Measurements from ENCODE around the gene ADM5.

The ADM5 gene, protein sequence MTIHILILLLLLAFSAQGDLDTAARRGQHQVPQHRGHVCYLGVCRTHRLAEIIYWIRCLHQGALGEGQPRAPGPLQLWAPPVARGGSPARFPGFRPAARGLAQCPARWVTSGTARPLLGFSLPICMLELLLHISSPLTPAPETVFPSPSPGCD

GRCh38 chr19:49689133-49690078, at the start of gene ADM5:
TSS of gene ADM5 (plus strand) at chr19:49689594. CDS start at chr19:49689838, 244 bp downstream.
- DNase-seq: peak; percentile 46

DNA sequence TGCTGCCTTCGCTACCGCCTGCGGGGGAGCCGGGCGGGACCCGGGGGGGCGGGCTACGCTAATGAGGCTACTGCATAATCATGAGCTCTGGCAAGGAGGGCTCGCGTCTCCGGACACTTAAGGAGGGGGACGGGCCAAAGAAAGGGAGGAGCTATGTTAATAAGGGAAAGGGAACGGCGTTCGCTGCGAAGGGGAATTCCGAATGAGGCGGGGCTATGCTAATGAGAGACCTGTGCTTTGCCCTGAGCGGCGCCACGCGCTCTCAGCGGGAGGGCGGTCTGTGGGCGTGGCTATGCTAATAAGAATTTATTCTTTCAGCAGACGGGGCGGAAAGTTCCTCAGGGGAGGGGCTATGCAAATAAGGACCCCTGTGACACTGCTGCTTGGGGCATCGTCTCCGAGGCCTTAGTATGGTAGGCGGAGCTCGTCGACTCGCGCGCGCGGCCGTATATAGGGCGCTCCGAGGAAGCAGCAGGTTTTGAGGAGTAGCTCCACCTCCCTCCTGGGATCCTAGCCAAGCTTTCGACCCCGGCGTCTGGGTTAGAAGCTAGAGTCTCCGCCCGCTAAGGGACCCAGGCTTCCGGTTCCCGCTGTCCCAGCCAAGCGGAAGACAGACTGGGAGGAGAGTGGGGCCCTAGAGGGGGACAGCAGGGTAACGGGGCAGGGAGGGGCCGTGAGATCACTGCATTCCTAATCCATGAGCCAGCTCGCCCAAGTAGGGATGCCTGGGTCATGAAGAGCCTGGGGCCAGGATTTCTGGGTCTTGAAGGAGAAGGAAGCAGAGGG, 49.1 kb upstream of the ADM5 start, which contains the start of gene RRAS:
Gene RRAS (minus strand): TSS at position 31 of the 786 bp plus-strand sequence. CDS start 45 bp downstream, outside the sequence.
- peak; percentile 100 for DNase-seq

DNA sequence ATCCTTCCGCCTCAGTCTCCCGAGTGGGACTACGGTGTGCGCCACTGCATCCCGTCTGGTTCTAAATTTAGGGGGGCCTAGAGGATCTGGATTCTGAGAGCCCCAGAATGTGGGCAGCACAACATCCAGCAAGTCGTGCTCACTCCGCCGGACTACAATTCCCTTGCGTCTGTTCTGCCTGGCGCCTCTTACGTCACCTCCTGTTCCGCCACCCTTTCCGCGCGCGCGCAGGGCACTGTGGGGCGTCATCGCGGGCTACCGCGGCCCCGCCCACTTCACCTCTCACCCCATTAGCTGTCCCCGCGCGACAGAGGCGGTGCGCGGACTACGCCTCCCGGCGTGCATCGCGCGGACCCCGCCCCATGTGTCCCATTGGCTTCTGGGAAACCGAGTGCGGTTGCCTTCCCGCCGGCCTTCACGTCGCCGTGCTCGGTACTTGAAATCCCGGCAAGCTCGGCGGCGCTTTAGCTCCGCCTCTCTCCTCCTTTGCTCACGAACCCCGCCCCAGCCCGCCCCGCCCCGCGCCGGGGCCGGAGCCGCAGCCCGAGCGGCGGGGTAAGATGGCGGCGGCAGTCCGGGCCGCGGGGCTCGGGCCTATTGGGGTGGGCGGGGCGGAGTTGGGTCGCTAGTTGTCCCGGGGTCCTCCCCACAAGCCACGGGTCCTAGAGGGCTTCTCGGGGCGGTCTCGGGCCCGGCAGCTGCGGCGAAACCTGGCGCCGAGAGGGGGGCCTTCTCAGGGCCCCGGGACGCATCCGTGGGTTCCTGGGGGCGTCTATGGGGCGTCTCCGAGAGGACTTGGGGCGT, 47.5 kb upstream of the ADM5 start, which contains the start of gene SCAF1:
Gene SCAF1 (plus strand): TSS at position 522 of the 804 bp plus-strand sequence. CDS start 2,818 bp downstream, outside the sequence.
- peak; percentile 100 for DNase-seq

DNA sequence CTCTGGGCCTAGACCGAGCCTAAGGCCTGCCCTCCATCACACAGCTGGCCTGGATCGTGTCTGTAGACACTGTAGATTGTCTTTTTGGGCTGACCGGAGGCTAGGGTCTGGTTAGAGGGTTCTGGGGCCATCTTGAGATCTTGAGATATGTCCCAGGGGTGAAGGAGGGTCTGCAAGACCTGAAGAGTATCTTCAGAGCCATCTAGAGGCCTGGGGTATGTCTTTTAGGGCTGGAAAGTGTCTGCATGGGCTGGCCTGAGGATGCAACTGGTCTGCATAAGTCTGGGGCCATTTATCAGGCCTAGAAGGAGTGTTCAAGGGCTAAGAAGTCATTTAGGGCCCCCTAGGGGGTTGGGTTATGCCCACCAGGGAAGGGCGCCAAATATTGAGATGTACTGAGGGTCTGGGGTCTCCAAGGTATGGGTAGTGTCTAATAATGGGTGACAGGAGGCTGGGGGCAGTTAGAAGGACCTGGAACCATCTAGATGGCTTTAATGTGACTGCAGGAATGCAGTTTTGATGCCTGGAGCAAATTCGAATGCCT, 46.8 kb upstream of the ADM5 start:
- DNase-seq: no peak

DNA sequence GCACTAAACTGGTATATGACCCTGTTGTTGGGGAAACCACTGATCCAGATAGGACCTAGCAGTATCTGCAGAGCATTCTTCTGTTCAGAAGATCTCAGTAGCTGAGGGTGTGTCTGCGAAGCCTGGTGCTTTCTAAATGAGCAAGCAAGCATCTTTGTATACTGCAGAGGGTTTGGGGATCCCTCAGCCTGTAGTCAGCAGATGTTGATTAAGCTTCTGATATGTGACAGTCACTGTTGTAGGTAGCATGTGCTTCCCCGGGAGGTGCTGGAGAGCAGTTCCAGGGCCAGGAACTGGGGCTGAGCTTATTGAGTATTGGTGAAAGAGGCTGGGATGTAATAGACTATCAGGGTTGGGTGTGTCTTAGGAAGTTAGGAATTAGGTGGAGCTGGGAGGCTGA, 45.9 kb upstream of the ADM5 start:
- DNase-seq: no peak

- DNase-seq: no peak
Measured at GRCh38 chr19:49645592-49645991, 43.8 kb upstream of the ADM5 start.

DNA sequence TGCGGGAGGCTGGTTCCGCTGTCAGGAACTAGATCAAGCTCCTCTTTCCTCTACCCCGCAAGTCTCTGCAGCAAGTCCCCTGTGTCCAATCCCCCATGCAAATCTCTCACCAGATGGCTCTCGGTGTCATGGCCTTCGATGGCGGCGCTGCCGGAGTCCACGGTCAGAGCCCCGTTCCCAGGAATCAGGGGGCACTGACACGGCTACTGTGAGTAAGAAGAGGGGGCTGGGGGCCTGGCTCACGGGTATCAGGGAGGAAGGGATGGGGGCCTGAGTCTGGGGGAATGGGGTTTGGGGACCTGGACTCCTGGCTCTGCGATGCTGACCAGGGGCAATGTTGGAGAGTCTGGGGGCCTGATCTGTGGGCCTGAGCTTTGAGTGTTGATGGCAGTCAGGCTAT, 43.4 kb upstream of the ADM5 start:
- no peak for DNase-seq

- no peak for DNase-seq
Measured at GRCh38 chr19:49646586-49646985, 42.8 kb upstream of the ADM5 start.

DNA sequence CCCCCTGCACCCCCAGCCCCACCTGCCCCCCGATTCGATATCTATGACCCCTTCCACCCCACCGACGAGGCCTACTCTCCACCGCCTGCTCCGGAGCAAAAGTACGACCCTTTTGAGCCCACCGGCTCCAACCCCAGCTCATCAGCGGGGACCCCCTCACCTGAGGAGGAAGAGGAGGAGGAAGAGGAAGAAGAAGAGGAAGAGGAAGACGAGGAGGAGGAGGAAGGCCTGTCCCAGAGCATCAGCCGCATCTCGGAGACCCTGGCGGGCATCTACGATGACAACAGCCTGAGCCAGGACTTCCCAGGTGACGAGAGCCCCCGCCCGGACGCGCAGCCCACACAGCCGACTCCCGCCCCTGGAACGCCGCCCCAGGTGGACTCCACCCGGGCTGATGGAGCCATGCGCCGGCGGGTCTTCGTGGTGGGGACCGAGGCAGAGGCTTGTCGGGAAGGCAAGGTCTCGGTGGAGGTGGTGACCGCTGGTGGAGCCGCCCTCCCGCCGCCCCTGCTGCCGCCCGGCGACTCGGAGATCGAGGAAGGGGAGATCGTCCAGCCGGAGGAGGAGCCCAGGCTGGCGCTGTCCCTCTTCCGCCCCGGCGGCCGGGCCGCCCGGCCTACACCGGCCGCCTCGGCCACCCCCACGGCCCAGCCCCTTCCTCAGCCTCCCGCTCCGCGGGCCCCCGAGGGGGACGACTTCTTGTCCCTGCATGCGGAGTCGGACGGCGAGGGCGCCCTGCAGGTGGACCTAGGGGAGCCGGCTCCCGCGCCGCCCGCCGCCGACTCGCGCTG, 38.2 kb upstream of the ADM5 start:
- no peak for DNase-seq

DNA sequence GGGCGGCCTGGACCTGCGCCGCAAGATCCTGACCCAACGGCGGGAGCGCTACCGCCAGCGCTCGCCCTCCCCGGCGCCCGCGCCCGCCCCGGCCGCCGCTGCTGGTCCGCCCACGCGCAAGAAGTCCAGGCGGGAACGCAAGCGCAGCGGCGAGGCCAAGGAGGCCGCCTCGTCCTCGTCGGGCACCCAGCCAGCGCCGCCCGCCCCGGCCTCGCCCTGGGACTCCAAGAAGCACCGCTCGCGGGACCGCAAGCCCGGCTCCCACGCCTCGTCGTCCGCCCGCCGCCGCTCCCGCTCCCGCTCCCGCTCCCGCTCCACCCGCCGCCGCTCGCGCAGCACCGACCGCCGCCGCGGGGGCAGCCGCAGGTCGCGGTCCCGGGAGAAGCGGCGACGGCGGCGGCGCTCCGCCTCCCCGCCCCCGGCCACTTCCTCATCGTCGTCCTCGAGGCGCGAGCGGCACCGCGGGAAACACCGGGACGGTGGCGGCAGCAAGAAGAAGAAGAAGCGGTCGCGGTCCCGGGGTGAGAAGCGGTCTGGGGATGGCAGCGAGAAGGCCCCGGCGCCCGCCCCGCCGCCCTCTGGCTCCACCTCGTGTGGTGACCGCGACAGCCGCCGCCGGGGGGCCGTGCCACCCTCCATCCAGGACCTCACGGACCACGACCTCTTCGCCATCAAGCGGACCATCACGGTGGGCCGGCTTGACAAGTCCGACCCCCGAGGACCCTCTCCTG, 37.4 kb upstream of the ADM5 start:
- no peak for DNase-seq

DNA sequence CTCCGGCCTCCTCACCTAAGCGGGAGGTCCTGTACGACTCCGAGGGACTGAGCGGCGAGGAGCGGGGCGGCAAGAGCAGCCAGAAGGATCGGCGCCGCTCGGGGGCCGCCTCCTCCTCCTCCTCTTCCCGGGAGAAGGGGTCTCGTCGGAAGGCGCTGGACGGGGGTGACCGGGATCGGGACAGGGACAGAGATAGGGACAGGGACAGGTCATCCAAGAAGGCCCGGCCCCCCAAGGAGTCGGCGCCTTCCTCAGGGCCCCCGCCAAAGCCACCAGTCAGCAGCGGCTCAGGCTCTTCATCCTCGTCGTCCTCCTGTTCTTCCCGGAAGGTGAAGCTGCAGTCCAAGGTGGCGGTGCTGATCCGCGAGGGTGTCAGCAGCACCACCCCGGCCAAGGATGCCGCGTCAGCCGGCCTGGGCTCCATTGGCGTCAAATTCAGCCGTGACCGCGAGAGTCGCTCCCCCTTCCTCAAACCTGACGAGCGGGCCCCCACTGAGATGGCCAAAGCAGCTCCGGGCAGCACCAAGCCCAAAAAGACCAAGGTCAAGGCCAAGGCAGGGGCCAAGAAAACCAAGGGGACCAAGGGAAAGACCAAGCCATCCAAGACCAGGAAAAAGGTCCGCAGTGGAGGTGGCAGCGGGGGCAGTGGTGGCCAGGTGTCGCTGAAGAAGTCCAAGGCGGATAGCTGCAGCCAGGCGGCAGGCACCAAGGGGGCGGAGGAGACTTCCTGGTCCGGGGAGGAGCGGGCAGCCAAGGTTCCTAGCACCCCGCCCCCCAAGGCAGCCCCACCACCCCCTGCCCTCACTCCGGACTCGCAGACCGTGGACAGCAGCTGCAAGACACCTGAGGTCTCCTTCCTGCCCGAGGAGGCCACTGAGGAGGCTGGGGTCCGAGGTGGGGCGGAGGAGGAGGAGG, 36.6 kb upstream of the ADM5 start:
- no peak for DNase-seq

DNA sequence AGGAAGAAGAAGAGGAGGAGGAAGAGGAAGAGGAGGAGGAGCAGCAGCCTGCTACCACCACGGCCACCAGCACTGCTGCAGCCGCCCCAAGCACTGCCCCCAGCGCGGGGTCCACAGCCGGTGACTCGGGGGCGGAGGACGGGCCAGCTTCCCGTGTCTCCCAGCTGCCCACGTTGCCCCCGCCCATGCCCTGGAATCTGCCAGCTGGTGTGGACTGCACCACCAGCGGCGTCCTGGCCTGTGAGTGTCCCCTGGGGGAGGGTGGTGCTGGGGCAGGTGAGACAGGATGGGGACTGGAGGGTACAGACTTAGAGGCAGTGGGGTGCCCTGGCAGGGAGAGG, 36.0 kb upstream of the ADM5 start:
- no peak for DNase-seq

- DNase-seq: no peak
Measured at GRCh38 chr19:49654581-49654980, 34.8 kb upstream of the ADM5 start.

GRCh38 chr19:49655570-49656455, 33.6 kb upstream of the ADM5 start:
- no peak for DNase-seq

DNA sequence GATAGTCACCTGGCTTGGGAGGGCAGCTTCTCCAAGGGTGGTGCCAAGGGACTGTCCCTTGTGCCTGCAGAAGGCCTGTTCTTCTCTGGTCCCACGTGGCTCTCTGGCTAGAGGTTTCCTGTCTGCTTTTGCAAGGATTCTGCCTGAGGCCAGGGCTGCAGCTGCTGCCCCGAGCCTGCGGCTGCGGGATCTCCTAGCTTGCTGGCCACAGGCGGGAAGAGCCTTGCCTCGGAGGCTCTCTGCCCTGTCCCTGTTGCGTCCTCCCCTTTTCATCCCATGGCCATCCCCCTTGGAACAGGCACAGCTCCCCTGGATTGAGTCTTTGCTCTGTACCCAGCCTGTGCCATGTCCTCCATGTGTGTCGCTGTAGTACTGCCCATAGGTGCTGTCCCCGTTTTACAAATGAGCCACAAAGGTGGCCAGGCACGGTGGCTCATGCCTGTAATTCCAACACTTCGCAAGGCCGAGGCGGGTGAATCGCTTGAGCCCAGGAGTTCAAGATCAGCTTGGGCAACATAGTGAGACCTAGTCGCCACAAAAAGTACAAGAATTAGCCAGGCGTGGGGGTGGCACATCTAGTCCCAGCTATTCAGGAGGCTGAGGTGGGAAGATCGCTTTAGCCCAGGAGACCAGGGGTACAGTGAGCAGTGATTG, 32.8 kb upstream of the ADM5 start:
- DNase-seq: no peak

DNA sequence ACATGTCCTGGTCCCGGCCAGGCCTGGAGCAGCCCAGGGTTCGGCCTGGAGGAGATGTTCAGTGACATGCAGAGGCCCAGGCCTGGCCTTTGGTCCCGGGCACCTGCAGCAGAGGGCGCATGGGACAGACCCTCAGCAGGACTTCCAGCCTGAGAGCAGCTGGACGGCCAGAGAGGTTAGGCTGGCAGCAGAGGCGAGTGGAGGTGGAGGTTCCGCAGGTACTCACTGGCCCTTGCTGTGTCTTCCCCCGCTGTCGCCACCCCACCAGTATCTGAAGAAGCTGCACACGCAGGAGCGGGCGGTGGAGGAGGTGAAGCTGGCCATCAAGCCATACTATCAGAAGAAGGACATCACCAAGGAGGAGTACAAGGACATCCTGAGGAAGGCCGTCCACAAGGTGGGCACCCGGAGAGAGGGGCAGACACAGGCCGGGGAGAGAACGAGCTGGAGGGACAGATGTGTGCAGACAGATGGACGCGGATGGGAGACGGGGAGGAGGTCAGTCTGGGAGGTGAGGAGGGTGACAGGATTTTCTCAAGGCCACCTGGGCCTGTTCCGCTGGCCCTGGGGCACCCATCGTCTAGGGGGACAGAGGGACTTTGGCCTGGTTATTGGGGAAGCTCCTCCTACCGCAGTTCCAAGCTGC, 31.8 kb upstream of the ADM5 start:
- no peak for DNase-seq

- DNase-seq: no peak
Measured at GRCh38 chr19:49658139-49658517, 31.3 kb upstream of the ADM5 start.
